ENCODE data around the gene CD101. TPM values are rescaled to one million over a fixed set of nuclear protein-coding genes. Genes with fewer than 3 reads are reported as not detected.

CD101 gene
- total RNA-seq, 1 experiment from 2014 or later = 1.7 TPM

DNA sequence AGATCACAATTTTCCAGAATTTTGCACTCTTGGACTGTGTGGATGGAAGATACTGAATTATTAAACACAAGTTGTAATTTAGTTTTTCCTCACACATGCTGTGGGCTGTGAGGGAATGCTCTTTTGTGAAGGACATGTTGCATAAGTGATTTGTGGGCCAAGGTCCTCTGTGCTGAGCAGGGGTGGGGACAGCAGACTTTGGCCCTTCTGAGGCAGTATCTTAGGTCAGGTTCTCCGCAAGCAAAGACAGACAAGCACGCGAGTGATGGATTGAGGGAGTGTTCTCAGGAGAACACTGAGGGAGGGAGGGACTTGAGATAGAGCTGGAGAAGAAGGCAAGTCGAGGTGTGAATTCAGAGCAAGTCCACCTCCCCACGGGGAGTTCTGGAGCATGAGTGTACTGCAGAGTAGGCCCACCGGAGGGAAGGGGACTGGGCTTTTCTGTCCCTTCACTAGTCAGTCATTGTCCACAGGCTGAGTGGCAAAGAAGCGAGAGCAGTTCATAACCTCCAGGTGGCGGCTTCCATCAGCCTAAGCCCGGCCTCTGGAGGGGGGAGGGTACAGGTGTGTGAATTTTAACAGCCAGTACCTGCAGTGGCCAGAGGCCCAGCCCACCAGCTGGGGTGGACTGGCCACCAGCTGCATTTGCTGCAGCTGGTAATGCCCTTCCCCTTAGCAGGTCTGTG lies 19.1 kb upstream of the CD101 start:
- ChIA-PET CTCF (no interaction called here), POLR2A (ENCODE audit: low non-redundant PET) (no interaction called here)
- BruUV-seq (replicated peaks) = no TSS peak
- no peaks in the 10 kb centered on the region for H3K27me3 ChIP-seq (replicated peaks; ENCODE audit: insufficient read depth, low read depth, low read length, poor library complexity)
- intact Hi-C loops (cut with micrococcal nuclease; ENCODE audit: unreplicated experiment) = no loop called here
- no peaks in the 10 kb centered on the region for H3K9me3 ChIP-seq (ENCODE audit: low read depth, low read length, poor library complexity, severe bottlenecking)
- no peaks in the 10 kb centered on the region for H3K4me1 ChIP-seq (ENCODE audit: insufficient read depth, low read length, poor library complexity, severe bottlenecking)
- DNase-seq (ENCODE audit: low spot score) = no peak
- no peaks in the 10 kb centered on the region for H3K36me3 ChIP-seq (ENCODE audit: insufficient read depth, low read length, poor library complexity, severe bottlenecking)
- H3K27ac ChIP-seq (ENCODE audit: low read depth, low read length, poor library complexity, severe bottlenecking) = no peak overlapping the region
- no peak overlapping the region for H3K4me3 ChIP-seq (ENCODE audit: low read depth, low read length, poor library complexity, severe bottlenecking)
- TF ChIP-seq, protein P1, sequence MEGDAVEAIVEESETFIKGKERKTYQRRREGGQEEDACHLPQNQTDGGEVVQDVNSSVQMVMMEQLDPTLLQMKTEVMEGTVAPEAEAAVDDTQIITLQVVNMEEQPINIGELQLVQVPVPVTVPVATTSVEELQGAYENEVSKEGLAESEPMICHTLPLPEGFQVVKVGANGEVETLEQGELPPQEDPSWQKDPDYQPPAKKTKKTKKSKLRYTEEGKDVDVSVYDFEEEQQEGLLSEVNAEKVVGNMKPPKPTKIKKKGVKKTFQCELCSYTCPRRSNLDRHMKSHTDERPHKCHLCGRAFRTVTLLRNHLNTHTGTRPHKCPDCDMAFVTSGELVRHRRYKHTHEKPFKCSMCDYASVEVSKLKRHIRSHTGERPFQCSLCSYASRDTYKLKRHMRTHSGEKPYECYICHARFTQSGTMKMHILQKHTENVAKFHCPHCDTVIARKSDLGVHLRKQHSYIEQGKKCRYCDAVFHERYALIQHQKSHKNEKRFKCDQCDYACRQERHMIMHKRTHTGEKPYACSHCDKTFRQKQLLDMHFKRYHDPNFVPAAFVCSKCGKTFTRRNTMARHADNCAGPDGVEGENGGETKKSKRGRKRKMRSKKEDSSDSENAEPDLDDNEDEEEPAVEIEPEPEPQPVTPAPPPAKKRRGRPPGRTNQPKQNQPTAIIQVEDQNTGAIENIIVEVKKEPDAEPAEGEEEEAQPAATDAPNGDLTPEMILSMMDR (conservative IDR thresholded peaks at IDR 0.05; ENCODE audit: low read depth, low read length) = no peak
- TF ChIP-seq EZH2 (IDR thresholded peaks at IDR 0.05; ENCODE audit: borderline replicate concordance, low read depth, low read length, poor library complexity, severe bottlenecking) = no peak

DNA sequence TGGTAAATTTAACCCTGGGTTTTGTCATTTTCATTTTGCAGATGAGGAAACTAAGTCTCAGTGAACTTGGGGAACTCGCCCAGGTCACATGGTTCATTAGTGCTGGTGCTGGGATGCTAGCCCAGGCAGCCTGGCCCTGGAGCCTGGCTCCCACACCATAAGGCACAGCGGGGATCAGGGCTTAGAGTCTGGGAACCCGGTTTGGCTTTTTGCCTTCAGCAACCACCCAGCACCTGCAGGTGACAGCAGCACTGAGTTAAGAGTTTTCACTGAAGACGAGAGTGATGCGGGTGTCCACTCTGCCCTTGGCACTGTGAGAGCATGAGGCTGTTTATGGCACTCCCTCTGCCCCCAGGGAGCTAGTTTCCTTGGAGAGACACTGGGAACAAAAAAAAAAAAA lies 18.4 kb upstream of the CD101 start:
- Histone ChIP-seq H3K36me3 (ENCODE audit: insufficient read depth, low read length, poor library complexity, severe bottlenecking) (no peaks in the 10 kb centered on the region), H3K4me1 (ENCODE audit: insufficient read depth, low read length, poor library complexity, severe bottlenecking) (no peaks in the 10 kb centered on the region), H3K27ac (ENCODE audit: low read depth, low read length, poor library complexity, severe bottlenecking) (no peak overlapping the region), H3K9me3 (ENCODE audit: low read depth, low read length, poor library complexity, severe bottlenecking) (no peaks in the 10 kb centered on the region), H3K4me3 (ENCODE audit: low read depth, low read length, poor library complexity, severe bottlenecking) (no peak overlapping the region), H3K27me3 (replicated peaks; ENCODE audit: insufficient read depth, low read depth, low read length, poor library complexity) (no peaks in the 10 kb centered on the region)
- CTCF ChIA-PET = no interaction called here
- TF ChIP-seq, protein P1 (conservative IDR thresholded peaks at IDR 0.05; ENCODE audit: low read depth, low read length) = no peak
- TF ChIP-seq EZH2 (IDR thresholded peaks at IDR 0.05; ENCODE audit: borderline replicate concordance, low read depth, low read length, poor library complexity, severe bottlenecking) = no peak
- BruUV-seq (replicated peaks) = no TSS peak
- intact Hi-C loops (cut with micrococcal nuclease; ENCODE audit: unreplicated experiment) = no loop called here
- POLR2A ChIA-PET (ENCODE audit: low non-redundant PET) = no interaction called here
- DNase-seq (ENCODE audit: low spot score) = no peak

DNA sequence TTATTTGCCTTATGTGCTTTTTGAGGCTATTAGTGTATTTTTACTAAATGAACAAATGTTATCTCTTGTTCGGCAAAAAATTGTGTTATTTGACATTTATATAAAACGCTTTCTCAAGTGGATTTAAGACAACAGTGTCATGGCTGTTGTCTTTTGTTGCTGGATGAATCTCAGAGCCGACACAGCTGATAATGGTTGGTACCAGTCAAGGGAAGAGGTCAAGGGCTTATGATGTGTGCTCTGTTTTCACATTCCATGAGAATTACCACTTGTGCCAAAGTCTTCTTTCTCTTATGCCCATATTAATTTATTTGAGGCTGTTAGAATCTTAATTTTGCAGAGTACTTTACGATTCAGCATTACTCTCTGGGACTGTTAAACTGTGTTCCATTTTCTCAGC lies 17.9 kb upstream of the CD101 start:
- Histone ChIP-seq H3K27me3 (replicated peaks; ENCODE audit: insufficient read depth, low read depth, low read length, poor library complexity) (no peaks in the 10 kb centered on the region), H3K9me3 (ENCODE audit: low read depth, low read length, poor library complexity, severe bottlenecking) (no peaks in the 10 kb centered on the region), H3K36me3 (ENCODE audit: insufficient read depth, low read length, poor library complexity, severe bottlenecking) (no peaks in the 10 kb centered on the region), H3K4me1 (ENCODE audit: insufficient read depth, low read length, poor library complexity, severe bottlenecking) (no peaks in the 10 kb centered on the region), H3K4me3 (ENCODE audit: low read depth, low read length, poor library complexity, severe bottlenecking) (no peak overlapping the region), H3K27ac (ENCODE audit: low read depth, low read length, poor library complexity, severe bottlenecking) (no peak overlapping the region)
- ChIA-PET CTCF (no interaction called here), POLR2A (ENCODE audit: low non-redundant PET) (no interaction called here)
- DNase-seq (ENCODE audit: low spot score) = no peak
- intact Hi-C loops (cut with micrococcal nuclease; ENCODE audit: unreplicated experiment) = no loop called here
- TF ChIP-seq EZH2 (IDR thresholded peaks at IDR 0.05; ENCODE audit: borderline replicate concordance, low read depth, low read length, poor library complexity, severe bottlenecking) = no peak
- TF ChIP-seq, protein P1 (conservative IDR thresholded peaks at IDR 0.05; ENCODE audit: low read depth, low read length) = no peak
- no TSS peak for BruUV-seq (replicated peaks)

All from A673 (cell line).